HepG2 (cell line): ENCODE measurements around the gene DENND2A. TPM values are rescaled to one million over a fixed set of nuclear protein-coding genes. Genes with fewer than 3 reads are reported as not detected.

Experiments used
- ATAC-seq: fragments of 200-7000 bp; cut with Tn5 transposase; 3 replicates; pipeline ENCODE4 v1.9.1; 2020; ENCODE audit warnings: mild to moderate bottlenecking, moderate library complexity
- BruUV-seq: library from RNA; stranded (reverse); fragments of 400-500 nt; replicated peaks from 2 replicates; lab custom pipeline; 2021; lab: Mats Ljungman, UMichigan
- CTCF ChIA-PET: fragments of 300-600 bp; formaldehyde crosslinking; extraction: SDS; loops from one replicate; lab custom pipeline; 2021; ENCODE audit warnings: low total read pairs, inconsistent platforms, low intra/inter-chr PET ratio; lab: Yijun Ruan, JAX
- POLR2A ChIA-PET: fragments of 350-600 bp; sonication (Branson Sonifier 250); formaldehyde crosslinking; loops from one replicate; lab custom pipeline; 2020; ENCODE audit warnings: antibody characterized with exemption, inconsistent platforms; lab: Yijun Ruan, JAX
- DNase-seq: peaks from one replicate; pipeline ENCODE4 v3.0.0-alpha.2; 2015; ENCODE audit warnings: low spot score
- FAIRE-seq: peaks from 3 replicates; lab custom pipeline; 2011; peaks lifted over from hg19 to GRCh38; lab: Jason Lieb, UNC
- H2AFZ ChIP-seq: one replicate; pipeline ENCODE4 v1.6.1; 2011; ENCODE audit warnings: low read length, inconsistent platforms
- H3K27ac ChIP-seq: fragments of 300-600 bp; 3 replicates; pipeline ENCODE4 v1.8.0; 2011; ENCODE audit warnings: mixed run types, mild to moderate bottlenecking, mixed read lengths, low read length, inconsistent platforms; ENCODE audit not compliant: insufficient read depth; ENCODE audit errors: extremely low read length
- H3K27me3 ChIP-seq, 2 experiments: fragments of 200-600 bp in 1 of 2; 2 replicates in 1 of 2; 3 replicates in 1 of 2; pipeline versions ENCODE4 v1.6.0 to v1.8.0; 2011; ENCODE audit warnings: low read length in 2 of 2, mild to moderate bottlenecking in 2 of 2, moderate library complexity in 2 of 2, inconsistent platforms in 1 of 2; ENCODE audit not compliant: insufficient read depth in 2 of 2, control insufficient read depth in 1 of 2
- H3K36me3 ChIP-seq, 2 experiments: fragments of 200-600 bp in 1 of 2; replicated peaks in 1 of 2; 2 replicates in 1 of 2; 3 replicates in 1 of 2; pipeline versions ENCODE4 v1.5.1 to v1.8.0; 2011; ENCODE audit warnings: low read length in 2 of 2, inconsistent platforms in 1 of 2; ENCODE audit not compliant: insufficient read depth in 2 of 2, control insufficient read depth in 1 of 2
- H3K4me1 ChIP-seq: 2 replicates; pipeline ENCODE4 v1.5.1; 2012; ENCODE audit warnings: low read length, inconsistent platforms; ENCODE audit not compliant: insufficient read depth
- H3K4me2 ChIP-seq: 2 replicates; pipeline ENCODE4 v1.6.0; 2011; ENCODE audit warnings: low read depth, low read length, inconsistent platforms
- H3K4me3 ChIP-seq, 3 experiments: fragments of 200-600 bp in 1 of 3; sonication (generic), shearing (Covaris generic) in 1 of 3; replicated peaks in 1 of 3; 2 replicates each; pipeline ENCODE4 v1.5.1; 2011 to 2016; ENCODE audit warnings: low read length in 3 of 3, inconsistent platforms in 2 of 3, low read depth in 2 of 3, mild to moderate bottlenecking in 2 of 3, control low read depth in 1 of 3, mixed read lengths in 1 of 3; ENCODE audit not compliant: insufficient read depth in 1 of 3
- H3K79me2 ChIP-seq: one replicate; pipeline ENCODE4 v1.6.1; 2011; ENCODE audit warnings: low read length, inconsistent platforms; ENCODE audit not compliant: insufficient read depth
- H3K9ac ChIP-seq: 2 replicates; pipeline ENCODE4 v1.6.0; 2011; ENCODE audit warnings: mild to moderate bottlenecking, low read depth, low read length, inconsistent platforms; ENCODE audit not compliant: insufficient read depth
- H3K9me3 ChIP-seq: 2 replicates; pipeline ENCODE4 v1.5.1; 2012; ENCODE audit warnings: mild to moderate bottlenecking, low read length
- H4K20me1 ChIP-seq: 2 replicates; pipeline ENCODE4 v1.6.0; 2011; ENCODE audit warnings: inconsistent platforms, mild to moderate bottlenecking, low read length, moderate library complexity; ENCODE audit not compliant: insufficient read depth
- HDAC1 ChIP-seq: sonication (generic); formaldehyde crosslinking; IDR thresholded peaks from 2 replicates; pipeline ENCODE4 v1.5.1; 2020; ENCODE audit warnings: mild to moderate bottlenecking, missing genetic modification reagents
- HNRNPLL ChIP-seq: fragments of 200-400 bp; formaldehyde crosslinking; IDR thresholded peaks from 2 replicates; pipeline ENCODE4 v1.6.1; 2017; ENCODE audit warnings: mild to moderate bottlenecking, low read depth, low read length; ENCODE audit not compliant: poor library complexity, severe bottlenecking
- MLXIP ChIP-seq: sonication (generic); formaldehyde crosslinking; IDR thresholded peaks from 2 replicates; pipeline ENCODE4 v1.9.0; 2021; ENCODE audit warnings: missing genetic modification reagents, borderline replicate concordance
- NBN ChIP-seq: fragments of 450-650 bp; conservative IDR thresholded peaks from 2 replicates; pipeline ENCODE4 v1.6.1; 2017
- NFKB2 ChIP-seq: sonication (generic); formaldehyde crosslinking; IDR thresholded peaks from 2 replicates; pipeline ENCODE4 v1.4.0; 2020; ENCODE audit warnings: missing genetic modification reagents, borderline replicate concordance
- NFYB ChIP-seq: sonication (generic); formaldehyde crosslinking; IDR thresholded peaks from 2 replicates; pipeline ENCODE4 v1.4.0; 2020; ENCODE audit warnings: missing genetic modification reagents
- RARG ChIP-seq: sonication (generic); formaldehyde crosslinking; IDR thresholded peaks from 2 replicates; pipeline ENCODE4 v1.4.0; 2020; ENCODE audit warnings: low read depth, mild to moderate bottlenecking, missing genetic modification reagents
- ZNF317 ChIP-seq: sonication (generic); formaldehyde crosslinking; IDR thresholded peaks from 2 replicates; pipeline ENCODE4 v1.5.0; 2020; ENCODE audit warnings: mild to moderate bottlenecking, missing genetic modification reagents
- ZNF326 ChIP-seq: sonication (generic); formaldehyde crosslinking; IDR thresholded peaks from 2 replicates; pipeline ENCODE4 v1.4.0; 2020; ENCODE audit warnings: missing genetic modification reagents, borderline replicate concordance
- ZNF558 ChIP-seq: sonication (generic); formaldehyde crosslinking; IDR thresholded peaks from 2 replicates; pipeline ENCODE4 v1.9.0; 2022; ENCODE audit warnings: mild to moderate bottlenecking, missing genetic modification reagents, borderline replicate concordance
- ZNF570 ChIP-seq: sonication (generic); formaldehyde crosslinking; IDR thresholded peaks from 2 replicates; pipeline ENCODE4 v1.4.0; 2020; ENCODE audit warnings: mild to moderate bottlenecking, missing genetic modification reagents, borderline replicate concordance
- ZSCAN20 ChIP-seq: sonication (generic); formaldehyde crosslinking; IDR thresholded peaks from 2 replicates; pipeline ENCODE4 v1.4.0; 2020; ENCODE audit warnings: missing genetic modification reagents, mild to moderate bottlenecking, borderline replicate concordance
- ZSCAN22 ChIP-seq: sonication (generic); formaldehyde crosslinking; IDR thresholded peaks from 2 replicates; pipeline ENCODE4 v1.4.0; 2020; ENCODE audit warnings: mild to moderate bottlenecking, missing genetic modification reagents
- WGBS: methylation state at CpG from one replicate; pipeline ENCODE4 v1.1.6; 2017; ENCODE audit warnings: low lambda C conversion rate; 5-methylcytosine and 5-hydroxymethylcytosine counted together
- in situ Hi-C: cut with HindIII; loops from 2 replicates; pipeline ENCODE4 v1.10.0; 2017; ENCODE audit warnings: low pct_unique_long_range_greater_than_20kb; ENCODE audit not compliant: extremely low pct_ligation_motif_present
- intact Hi-C: fragments of 100-400 bp; cut with micrococcal nuclease; formaldehyde crosslinking; loops from one replicate; pipeline ENCODE4 v1.10.0; 2022; ENCODE audit not compliant: unreplicated experiment
- polyA plus RNA-seq, 8 experiments: library from polyadenylated mRNA; depleted of rRNA in 3 of 8; stranded (reverse) in 7 of 8; unstranded in 1 of 8; fragments of >200 nt; fragmentation: Illumina TruSeq in 4 of 8; extraction: Trizol in 4 of 8; gene quantifications; 2 replicates each; pipeline versions ENCODE4 v1.2.1 to v1.2.3, GENCODE V29; 2011 to 2016; ENCODE audit warnings: low read depth in 4 of 8, missing spikeins in 1 of 8, mixed read lengths in 1 of 8; ENCODE audit not compliant: insufficient read depth in 1 of 8
- total RNA-seq, 5 experiments: library from RNA; depleted of rRNA; stranded (reverse); fragments of >200 nt; fragmentation: Illumina TruSeq; extraction: Trizol; gene quantifications; 2 replicates each; pipeline ENCODE4 v1.2.3, GENCODE V29; 2016; ENCODE audit warnings: low read depth in 1 of 5
- TF ChIP-seq, protein P1 (sequence below): IDR thresholded peaks from 2 replicates; pipeline ENCODE4 v1.6.1; 2016; ENCODE audit warnings: low read depth, missing genetic modification reagents, missing compliant biosample characterization
- TF ChIP-seq, protein P2 (sequence below): sonication (generic); formaldehyde crosslinking; IDR thresholded peaks from 2 replicates; pipeline ENCODE4 v1.5.0; 2020; ENCODE audit warnings: mild to moderate bottlenecking, missing genetic modification reagents, moderate library complexity

Gene DENND2A
- total and polyA plus RNA-seq, 2 of the 13 experiments (the other 11 are each of a cell fraction or from before 2014, with no cell fraction given), result not detected

- Histone ChIP-seq H3K27me3 (peaks cover 0 to 4% of the 10 kb centered on the region in 2 experiments; a peak in 2 of 5 replicates), H3K4me2 (no peak overlapping the region), H4K20me1 (no peaks in the 10 kb centered on the region), H3K9me3 (no peaks in the 10 kb centered on the region), H3K4me1 (peaks cover 41% of the 10 kb centered on the region), H3K4me3 (no peak overlapping the region), H3K79me2 (no peaks in the 10 kb centered on the region), H2AFZ (no peak overlapping the region), H3K9ac (no peak overlapping the region), H3K27ac (no peak overlapping the region), H3K36me3 (no peaks in the 10 kb centered on the region)
- ChIA-PET CTCF (no interaction called here), POLR2A (no interaction called here)
- no peak for FAIRE-seq
- no peak for ATAC-seq
- 77% methylated on average over 3 of the region's 3 CpGs for WGBS
- TF ChIP-seq ZNF326 (CRISPR knock-in tag), result no peak
- TF ChIP-seq ZSCAN22 (CRISPR knock-in tag), result no peak
- no peak for TF ChIP-seq ZNF317
- no peak for TF ChIP-seq NFKB2
- TF ChIP-seq, protein P1, sequence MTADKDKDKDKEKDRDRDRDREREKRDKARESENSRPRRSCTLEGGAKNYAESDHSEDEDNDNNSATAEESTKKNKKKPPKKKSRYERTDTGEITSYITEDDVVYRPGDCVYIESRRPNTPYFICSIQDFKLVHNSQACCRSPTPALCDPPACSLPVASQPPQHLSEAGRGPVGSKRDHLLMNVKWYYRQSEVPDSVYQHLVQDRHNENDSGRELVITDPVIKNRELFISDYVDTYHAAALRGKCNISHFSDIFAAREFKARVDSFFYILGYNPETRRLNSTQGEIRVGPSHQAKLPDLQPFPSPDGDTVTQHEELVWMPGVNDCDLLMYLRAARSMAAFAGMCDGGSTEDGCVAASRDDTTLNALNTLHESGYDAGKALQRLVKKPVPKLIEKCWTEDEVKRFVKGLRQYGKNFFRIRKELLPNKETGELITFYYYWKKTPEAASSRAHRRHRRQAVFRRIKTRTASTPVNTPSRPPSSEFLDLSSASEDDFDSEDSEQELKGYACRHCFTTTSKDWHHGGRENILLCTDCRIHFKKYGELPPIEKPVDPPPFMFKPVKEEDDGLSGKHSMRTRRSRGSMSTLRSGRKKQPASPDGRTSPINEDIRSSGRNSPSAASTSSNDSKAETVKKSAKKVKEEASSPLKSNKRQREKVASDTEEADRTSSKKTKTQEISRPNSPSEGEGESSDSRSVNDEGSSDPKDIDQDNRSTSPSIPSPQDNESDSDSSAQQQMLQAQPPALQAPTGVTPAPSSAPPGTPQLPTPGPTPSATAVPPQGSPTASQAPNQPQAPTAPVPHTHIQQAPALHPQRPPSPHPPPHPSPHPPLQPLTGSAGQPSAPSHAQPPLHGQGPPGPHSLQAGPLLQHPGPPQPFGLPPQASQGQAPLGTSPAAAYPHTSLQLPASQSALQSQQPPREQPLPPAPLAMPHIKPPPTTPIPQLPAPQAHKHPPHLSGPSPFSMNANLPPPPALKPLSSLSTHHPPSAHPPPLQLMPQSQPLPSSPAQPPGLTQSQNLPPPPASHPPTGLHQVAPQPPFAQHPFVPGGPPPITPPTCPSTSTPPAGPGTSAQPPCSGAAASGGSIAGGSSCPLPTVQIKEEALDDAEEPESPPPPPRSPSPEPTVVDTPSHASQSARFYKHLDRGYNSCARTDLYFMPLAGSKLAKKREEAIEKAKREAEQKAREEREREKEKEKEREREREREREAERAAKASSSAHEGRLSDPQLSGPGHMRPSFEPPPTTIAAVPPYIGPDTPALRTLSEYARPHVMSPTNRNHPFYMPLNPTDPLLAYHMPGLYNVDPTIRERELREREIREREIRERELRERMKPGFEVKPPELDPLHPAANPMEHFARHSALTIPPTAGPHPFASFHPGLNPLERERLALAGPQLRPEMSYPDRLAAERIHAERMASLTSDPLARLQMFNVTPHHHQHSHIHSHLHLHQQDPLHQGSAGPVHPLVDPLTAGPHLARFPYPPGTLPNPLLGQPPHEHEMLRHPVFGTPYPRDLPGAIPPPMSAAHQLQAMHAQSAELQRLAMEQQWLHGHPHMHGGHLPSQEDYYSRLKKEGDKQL (CRISPR knock-in tag), result no peak
- TF ChIP-seq ZNF558 (CRISPR knock-in tag), result no peak
- no peak for TF ChIP-seq HDAC1 (CRISPR knock-in tag)
- no peak for TF ChIP-seq NFYB (CRISPR knock-in tag)
- TF ChIP-seq NBN, result no peak
- no peak for TF ChIP-seq MLXIP (CRISPR knock-in tag)
- no peak for TF ChIP-seq ZNF570 (CRISPR knock-in tag)
- TF ChIP-seq ZSCAN20 (CRISPR knock-in tag), result no peak
- no peak for TF ChIP-seq RARG (CRISPR knock-in tag)
- TF ChIP-seq HNRNPLL, result no peak
- TF ChIP-seq, protein P2, sequence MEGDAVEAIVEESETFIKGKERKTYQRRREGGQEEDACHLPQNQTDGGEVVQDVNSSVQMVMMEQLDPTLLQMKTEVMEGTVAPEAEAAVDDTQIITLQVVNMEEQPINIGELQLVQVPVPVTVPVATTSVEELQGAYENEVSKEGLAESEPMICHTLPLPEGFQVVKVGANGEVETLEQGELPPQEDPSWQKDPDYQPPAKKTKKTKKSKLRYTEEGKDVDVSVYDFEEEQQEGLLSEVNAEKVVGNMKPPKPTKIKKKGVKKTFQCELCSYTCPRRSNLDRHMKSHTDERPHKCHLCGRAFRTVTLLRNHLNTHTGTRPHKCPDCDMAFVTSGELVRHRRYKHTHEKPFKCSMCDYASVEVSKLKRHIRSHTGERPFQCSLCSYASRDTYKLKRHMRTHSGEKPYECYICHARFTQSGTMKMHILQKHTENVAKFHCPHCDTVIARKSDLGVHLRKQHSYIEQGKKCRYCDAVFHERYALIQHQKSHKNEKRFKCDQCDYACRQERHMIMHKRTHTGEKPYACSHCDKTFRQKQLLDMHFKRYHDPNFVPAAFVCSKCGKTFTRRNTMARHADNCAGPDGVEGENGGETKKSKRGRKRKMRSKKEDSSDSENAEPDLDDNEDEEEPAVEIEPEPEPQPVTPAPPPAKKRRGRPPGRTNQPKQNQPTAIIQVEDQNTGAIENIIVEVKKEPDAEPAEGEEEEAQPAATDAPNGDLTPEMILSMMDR (CRISPR knock-in tag), result no peak
- in situ Hi-C loops, result no loop called here
- no TSS peak for BruUV-seq
- no peak for DNase-seq
- intact Hi-C loops, result no loop called here
Measured at GRCh38 chr7:140534743-140535142, 105.9 kb downstream of the DENND2A start.
